Measurements from ENCODE around the gene CEP112. TPM values are rescaled to one million over a fixed set of nuclear protein-coding genes. Genes with fewer than 3 reads are reported as not detected.
"Not testable (repeated sequence)": the region's sequence is repeated elsewhere in the genome, so short reads cannot be mapped to it uniquely, and the experiment has no call there.

The CEP112 gene
- total RNA-seq, 1 donor from 2014 or later: 5.1 TPM

GRCh38 chr17:65749479-65749878 lies 442.5 kb downstream of the CEP112 start:
- intact Hi-C loops (cut with micrococcal nuclease): no loop called here

- intact Hi-C loops (cut with micrococcal nuclease): no loop called here
These were observed 446.7 kb downstream of the CEP112 start for GRCh38 chr17:65745241-65745640.

GRCh38 chr17:65743308-65743655 lies 448.7 kb downstream of the CEP112 start:
- intact Hi-C loops (cut with micrococcal nuclease): no loop called here

GRCh38 chr17:65742403-65743307 lies 449.3 kb downstream of the CEP112 start:
- intact Hi-C loops (cut with micrococcal nuclease): no loop called here

- intact Hi-C loops (cut with micrococcal nuclease): no loop called here
These were observed 450.2 kb downstream of the CEP112 start for GRCh38 chr17:65741710-65742109.

- intact Hi-C loops (cut with micrococcal nuclease): no loop called here
These were observed 452.9 kb downstream of the CEP112 start for GRCh38 chr17:65739034-65739433.

GRCh38 chr17:65737451-65737850 lies 454.5 kb downstream of the CEP112 start:
- intact Hi-C loops (cut with micrococcal nuclease): no loop called here

- intact Hi-C loops (cut with micrococcal nuclease): no loop called here
These were observed 458.6 kb downstream of the CEP112 start for GRCh38 chr17:65733314-65733713.

- intact Hi-C loops (cut with micrococcal nuclease): not testable (repeated sequence)
These were observed 459.3 kb downstream of the CEP112 start for GRCh38 chr17:65732667-65733066.

GRCh38 chr17:65730711-65731169 lies 461.2 kb downstream of the CEP112 start:
- intact Hi-C loops (cut with micrococcal nuclease): no loop called here

- intact Hi-C loops (cut with micrococcal nuclease): no loop called here
These were observed 462.7 kb downstream of the CEP112 start for GRCh38 chr17:65729207-65729606.

GRCh38 chr17:65727832-65728231 lies 464.1 kb downstream of the CEP112 start:
- intact Hi-C loops (cut with micrococcal nuclease): no loop called here

- intact Hi-C loops (cut with micrococcal nuclease): no loop called here
These were observed 464.7 kb downstream of the CEP112 start for GRCh38 chr17:65727246-65727645.

- intact Hi-C loops (cut with micrococcal nuclease): no loop called here
These were observed 468.3 kb downstream of the CEP112 start for GRCh38 chr17:65723431-65724151.

GRCh38 chr17:65718601-65719000 lies 473.3 kb downstream of the CEP112 start:
- intact Hi-C loops (cut with micrococcal nuclease): no loop called here

- intact Hi-C loops (cut with micrococcal nuclease): no loop called here
These were observed 479.3 kb downstream of the CEP112 start for GRCh38 chr17:65712383-65713267.

- intact Hi-C loops (cut with micrococcal nuclease): no loop called here
These were observed 480.2 kb downstream of the CEP112 start for GRCh38 chr17:65711671-65712276.

- intact Hi-C loops (cut with micrococcal nuclease): no loop called here
These were observed 484.2 kb downstream of the CEP112 start for GRCh38 chr17:65707780-65708179.

GRCh38 chr17:65704731-65705130 lies 487.2 kb downstream of the CEP112 start:
- intact Hi-C loops (cut with micrococcal nuclease): no loop called here

- intact Hi-C loops (cut with micrococcal nuclease): no loop called here
These were observed 488.0 kb downstream of the CEP112 start for GRCh38 chr17:65703891-65704290.

GRCh38 chr17:65699459-65699858 lies 492.5 kb downstream of the CEP112 start:
- intact Hi-C loops (cut with micrococcal nuclease): no loop called here
